ENCODE results near the gene LYPD3.

- TF ChIP-seq EZH2 (IDR thresholded peaks at IDR 0.05; ENCODE audit: borderline replicate concordance, low read length) (no peak), CTCF (conservative IDR thresholded peaks at IDR 0.05 in 1 of 2, IDR thresholded peaks at IDR 0.05 in 1 of 2; ENCODE audit: extremely low read depth in 1 of 2, insufficient read depth in 1 of 2, low read depth in 1 of 2, low read length in 2 of 2) (no peak)
Measured at GRCh38 chr19:43430976-43431375, 34.4 kb downstream of the LYPD3 start.

Measured in mammary epithelial cell (primary cell).